Cardiac fibroblast (primary cell): ENCODE results near the gene MRPS22.
"Not testable (repeated sequence)": the region's sequence is repeated elsewhere in the genome, so short reads cannot be mapped to it uniquely, and the experiment has no call there.

Source experiments
- DNase-seq, 2 donors: peaks; one replicate each; pipeline versions ENCODE4 v3.0.0 to v3.0.0-alpha.2; 2010; ENCODE audit warnings: low read depth in 2 of 2
- H3K4me3 ChIP-seq, 2 donors: replicated peaks in 1 of 2; 1 replicate in 1 of 2; 2 replicates in 1 of 2; pipeline ENCODE4 v1.5.1; 2011; ENCODE audit warnings: low read depth in 2 of 2, low read length in 2 of 2, mild to moderate bottlenecking in 2 of 2, moderate library complexity in 1 of 2
- CTCF ChIP-seq: IDR thresholded peaks from one replicate; pipeline ENCODE4 v1.5.1; 2011; ENCODE audit warnings: low read depth, mild to moderate bottlenecking, low read length, inconsistent platforms

MRPS22 gene

GRCh38 chr3:139332092-139332491 is 11.7 kb upstream of the MRPS22 start:
- no peak overlapping the region for H3K4me3 ChIP-seq
- DNase-seq, result no peak
- no peak for TF ChIP-seq CTCF

GRCh38 chr3:139334675-139335074 is 9.1 kb upstream of the MRPS22 start:
- H3K4me3 ChIP-seq, DNase-seq: not testable (repeated sequence)

GRCh38 chr3:139338405-139338804 is 5.4 kb upstream of the MRPS22 start:
- no peak for DNase-seq
- H3K4me3 ChIP-seq, result no peak overlapping the region
- TF ChIP-seq CTCF, result no peak

- H3K4me3 ChIP-seq, result no peak overlapping the region
- no peak for TF ChIP-seq CTCF
- no peak for DNase-seq
These were observed 4.5 kb upstream of the MRPS22 start for GRCh38 chr3:139339219-139339906.

- DNase-seq, result no peak
- H3K4me3 ChIP-seq, result no peak overlapping the region
- no peak for TF ChIP-seq CTCF
These were observed 3.0 kb upstream of the MRPS22 start for GRCh38 chr3:139340784-139341183.

GRCh38 chr3:139342054-139342453 is 1.8 kb upstream of the MRPS22 start:
- TF ChIP-seq CTCF, result no peak
- H3K4me3 ChIP-seq, result no peak overlapping the region
- no peak for DNase-seq

- H3K4me3 ChIP-seq, result no peak overlapping the region
- no peak for DNase-seq
- no peak for TF ChIP-seq CTCF
These were observed 3.0 kb downstream of the MRPS22 start for GRCh38 chr3:139346771-139347170.
